ENCODE measurements around the gene IFT25. TPM values are rescaled to one million over a fixed set of nuclear protein-coding genes. Genes with fewer than 3 reads are reported as not detected.

IFT25 gene
- total RNA-seq, 2 donors from 2014 or later, result 34.8 to 56.7 TPM

DNA sequence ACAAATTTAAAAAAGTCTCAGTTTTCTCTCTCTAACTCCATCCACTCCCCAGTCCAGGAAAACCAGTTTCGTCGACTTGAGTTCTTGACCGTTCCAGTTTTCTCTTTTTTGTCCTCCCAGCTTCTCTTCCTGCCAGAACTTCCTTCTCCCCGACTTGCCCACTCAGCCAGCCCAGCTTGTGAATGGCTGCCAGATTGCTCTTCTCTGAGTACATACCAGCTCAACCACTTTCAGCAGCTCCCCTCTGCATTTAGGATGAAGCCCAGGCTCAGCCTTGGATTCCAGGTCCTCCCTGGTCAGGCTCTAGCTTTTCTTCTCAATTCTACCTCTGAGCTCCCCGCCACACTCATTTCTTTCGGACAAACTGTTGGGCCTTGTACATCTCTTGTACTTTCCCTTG lies 50.1 kb downstream of the IFT25 start:
- H3K4me3 Mint-ChIP-seq, result no peak overlapping the region

DNA sequence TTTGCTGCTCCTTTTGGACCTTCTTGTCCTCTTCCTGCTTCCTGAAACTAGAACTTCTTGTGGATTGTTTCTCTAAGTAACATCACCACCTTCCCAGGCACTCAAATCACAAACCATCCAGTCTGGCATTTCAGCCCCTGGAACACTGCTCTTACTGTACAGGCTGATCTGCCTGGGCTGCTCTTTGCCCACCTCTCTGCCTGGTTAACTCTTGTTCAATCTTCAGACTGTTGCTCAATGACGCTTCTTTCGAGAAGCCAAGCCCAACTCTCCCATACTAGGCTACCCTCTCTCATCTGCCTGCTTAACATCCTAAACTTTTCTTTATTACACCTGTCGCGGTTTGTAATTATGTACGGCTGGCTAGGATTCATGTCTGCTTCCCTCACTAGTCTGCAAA lies 50.9 kb downstream of the IFT25 start:
- Mint-ChIP-seq H3K4me1 (peaks cover 22% of the 10 kb centered on the region), H3K36me3 (ENCODE audit: low read depth) (no peaks in the 10 kb centered on the region), H3K4me3 (no peak overlapping the region), H3K27me3 (ENCODE audit: insufficient read depth) (peaks cover 10% of the 10 kb centered on the region), H3K9me3 (no peaks in the 10 kb centered on the region), H3K27ac (no peak overlapping the region)
- Histone ChIP-seq H3K27me3 (ENCODE audit: control insufficient read depth, insufficient read depth, low read length, poor library complexity, severe bottlenecking) (no peaks in the 10 kb centered on the region), H3K27ac (ENCODE audit: low read depth, low read length) (no peak overlapping the region), H3K36me3 (ENCODE audit: control insufficient read depth, insufficient read depth, low read length) (no peaks in the 10 kb centered on the region), H3K4me3 (ENCODE audit: low read length) (no peak overlapping the region), H3K9me3 (ENCODE audit: control insufficient read depth, low read length) (no peaks in the 10 kb centered on the region), H3K4me1 (ENCODE audit: control insufficient read depth, insufficient read depth, low read length) (peaks cover 12% of the 10 kb centered on the region), H3K9ac (ENCODE audit: extremely low read depth, low read length, poor library complexity, severe bottlenecking) (no peak overlapping the region)
- 90 to 94% methylated on average over 5 of the region's 5 CpGs for WGBS, 2 experiments (ENCODE audit: insufficient coverage in 1 of 2, insufficient read length in 1 of 2)
- no peak for DNase-seq
- TF ChIP-seq CTCF (conservative IDR thresholded peaks at IDR 0.05), result no peak

More for the DNA sequence above, 50.1 kb downstream of the IFT25 start:
- Histone ChIP-seq H3K9me3 (ENCODE audit: control insufficient read depth, low read length) (no peaks in the 10 kb centered on the region), H3K27me3 (ENCODE audit: control insufficient read depth, insufficient read depth, low read length, poor library complexity, severe bottlenecking) (no peaks in the 10 kb centered on the region), H3K36me3 (ENCODE audit: control insufficient read depth, insufficient read depth, low read length) (no peaks in the 10 kb centered on the region), H3K27ac (ENCODE audit: low read depth, low read length) (no peak overlapping the region), H3K9ac (ENCODE audit: extremely low read depth, low read length, poor library complexity, severe bottlenecking) (no peak overlapping the region), H3K4me1 (ENCODE audit: control insufficient read depth, insufficient read depth, low read length) (peaks cover 12% of the 10 kb centered on the region), H3K4me3 (ENCODE audit: low read length) (no peak overlapping the region)
- no peaks in the 10 kb centered on the region for H3K36me3 Mint-ChIP-seq (ENCODE audit: low read depth)
- no peak for TF ChIP-seq CTCF (conservative IDR thresholded peaks at IDR 0.05)
- peak; percentile 38 for DNase-seq
- H3K27ac Mint-ChIP-seq, result no peak overlapping the region
- H3K27me3 Mint-ChIP-seq (ENCODE audit: insufficient read depth), result peaks cover 10% of the 10 kb centered on the region
- 88 to 97% methylated on average over 6 of the region's 6 CpGs for WGBS, 2 experiments (ENCODE audit: insufficient coverage in 1 of 2, insufficient read length in 1 of 2)
- no peaks in the 10 kb centered on the region for H3K9me3 Mint-ChIP-seq
- H3K4me1 Mint-ChIP-seq, result peaks cover 15% of the 10 kb centered on the region

DNA sequence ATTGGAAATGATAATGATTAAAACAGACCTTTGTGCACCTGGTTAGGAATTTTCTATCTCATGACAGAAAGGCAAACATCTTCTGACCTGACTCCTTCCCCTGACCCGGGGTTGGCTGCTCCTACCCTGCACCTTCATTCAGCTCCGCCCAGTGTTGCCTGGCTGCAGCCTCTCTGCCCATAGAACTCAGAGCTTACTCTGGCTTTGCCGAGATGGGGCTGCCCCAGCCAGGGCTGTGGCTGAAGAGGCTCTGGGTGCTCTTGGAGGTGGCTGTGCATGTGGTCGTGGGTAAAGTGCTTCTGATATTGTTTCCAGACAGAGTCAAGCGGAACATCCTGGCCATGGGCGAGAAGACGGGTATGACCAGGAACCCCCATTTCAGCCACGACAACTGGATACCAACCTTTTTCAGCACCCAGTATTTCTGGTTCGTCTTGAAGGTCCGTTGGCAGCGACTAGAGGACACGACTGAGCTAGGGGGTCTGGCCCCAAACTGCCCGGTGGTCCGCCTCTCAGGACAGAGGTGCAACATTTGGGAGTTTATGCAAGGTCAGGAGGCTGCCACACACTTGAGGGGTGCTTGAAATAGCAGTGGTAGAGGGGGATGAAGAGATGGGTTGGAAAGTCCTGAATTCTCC lies 51.4 kb downstream of the IFT25 start, which contains the start of gene DIO1:
Gene DIO1, plus strand, starts transcription at position 189 of the 638 bp plus-strand sequence. Its CDS starts 24 bp downstream, at position 213.
- no peaks in the 10 kb centered on the region for H3K9me3 Mint-ChIP-seq
- H3K4me1 Mint-ChIP-seq, result peaks cover 22% of the 10 kb centered on the region
- Histone ChIP-seq H3K36me3 (ENCODE audit: control insufficient read depth, insufficient read depth, low read length) (no peaks in the 10 kb centered on the region), H3K9me3 (ENCODE audit: control insufficient read depth, low read length) (no peaks in the 10 kb centered on the region), H3K27me3 (ENCODE audit: control insufficient read depth, insufficient read depth, low read length, poor library complexity, severe bottlenecking) (no peaks in the 10 kb centered on the region), H3K27ac (ENCODE audit: low read depth, low read length) (no peak within 1 kb of the TSS), H3K4me1 (ENCODE audit: control insufficient read depth, insufficient read depth, low read length) (peaks cover 12% of the 10 kb centered on the region), H3K4me3 (ENCODE audit: low read length) (no peak within 1 kb of the TSS), H3K9ac (ENCODE audit: extremely low read depth, low read length, poor library complexity, severe bottlenecking) (no peak within 1 kb of the TSS)
- H3K27ac Mint-ChIP-seq, result no peak within 1 kb of the TSS
- 85 to 87% methylated on average over 12 to 14 of the region's 14 CpGs for WGBS, 2 experiments (ENCODE audit: insufficient coverage in 1 of 2, insufficient read length in 1 of 2)
- H3K4me3 Mint-ChIP-seq, result no peak within 1 kb of the TSS
- peaks cover 8% of the 10 kb centered on the region for H3K27me3 Mint-ChIP-seq (ENCODE audit: insufficient read depth)
- H3K36me3 Mint-ChIP-seq (ENCODE audit: low read depth), result no peaks in the 10 kb centered on the region
- DNase-seq, result peak; percentile 82
- no peak for TF ChIP-seq CTCF (conservative IDR thresholded peaks at IDR 0.05)

Measured in endodermal cell (in vitro differentiated cells).